Activated CD8-positive, alpha-beta memory T cell treated with anti-CD3 and anti-CD28 coated beads, Interleukin-2, amount 10 ng/mL, durations not matched to agents 7 days and 5 days (primary cell): Measurements from ENCODE around the gene PAPLN. TPM values are rescaled to one million over a fixed set of nuclear protein-coding genes. Genes with fewer than 3 reads are reported as not detected.
A peak's percentile ranks its signal among the peaks of the same experiment; 100 is the strongest.

Experiments used
- ATAC-seq: fragments of 150-1000 bp; cut with Tn5 transposase; one replicate; pipeline ENCODE4 v1.10.0; 2021; ENCODE audit warnings: moderate library complexity
- CTCF ChIA-PET: fragments of 350-600 bp; sonication (Branson Sonifier 250); formaldehyde crosslinking; loops from one replicate; lab custom pipeline; 2021; ENCODE audit warnings: antibody characterized with exemption; lab: Charles Lee
- DNase-seq: peaks from one replicate; pipeline ENCODE4 v3.0.0-alpha.2; 2020
- H3K27ac Mint-ChIP-seq: one replicate; pipeline ENCODE4 v1.8.0; 2021; ENCODE audit warnings: mild to moderate bottlenecking, mixed read lengths
- H3K27me3 Mint-ChIP-seq: one replicate; pipeline ENCODE4 v1.8.0; 2021; ENCODE audit warnings: mixed read lengths
- H3K36me3 Mint-ChIP-seq: one replicate; pipeline ENCODE4 v1.8.0; 2021; ENCODE audit warnings: mild to moderate bottlenecking, mixed read lengths
- H3K4me1 Mint-ChIP-seq: one replicate; pipeline ENCODE4 v1.8.0; 2021; ENCODE audit warnings: mixed read lengths
- H3K4me3 Mint-ChIP-seq: one replicate; pipeline ENCODE4 v1.8.0; 2021; ENCODE audit warnings: mild to moderate bottlenecking, moderate library complexity, mixed read lengths
- H3K9me3 Mint-ChIP-seq: one replicate; pipeline ENCODE4 v1.8.0; 2022; ENCODE audit warnings: low read depth, mixed read lengths
- total RNA-seq, 2 experiments: library from RNA; stranded (reverse); gene quantifications; one replicate each; pipeline ENCODE4 v1.2.3, GENCODE V29; 2021

PAPLN gene
- total RNA-seq, 2 experiments from 2014 or later = 0.73 to 1.8 TPM

GRCh38 chr14:73243341-73243740, 6.0 kb downstream of the PAPLN start:
- Mint-ChIP-seq H3K36me3 (no peaks in the 10 kb centered on the region), H3K4me1 (peaks cover 42% of the 10 kb centered on the region), H3K9me3 (no peaks in the 10 kb centered on the region), H3K4me3 (no peak overlapping the region), H3K27me3 (peaks cover 53% of the 10 kb centered on the region), H3K27ac (no peak overlapping the region)
- no peak for ATAC-seq
- DNase-seq = no peak
- CTCF ChIA-PET = no interaction called here

- Mint-ChIP-seq H3K27me3 (peaks cover 48% of the 10 kb centered on the region), H3K27ac (no peak overlapping the region), H3K4me1 (peaks cover 43% of the 10 kb centered on the region), H3K4me3 (no peak overlapping the region), H3K36me3 (no peaks in the 10 kb centered on the region), H3K9me3 (no peaks in the 10 kb centered on the region)
- no peak for DNase-seq
- CTCF ChIA-PET = no interaction called here
- ATAC-seq = no peak
These were observed 6.4 kb downstream of the PAPLN start for GRCh38 chr14:73243748-73244147.

- Mint-ChIP-seq H3K4me3 (peak overlapping the region; percentile 41), H3K4me1 (peaks cover 44% of the 10 kb centered on the region), H3K36me3 (no peaks in the 10 kb centered on the region), H3K9me3 (no peaks in the 10 kb centered on the region), H3K27ac (no peak overlapping the region), H3K27me3 (peaks cover 41% of the 10 kb centered on the region)
- CTCF ChIA-PET = interaction anchor here (0.6 to 0.9 kb wide), 3 partner anchors 13 to 79 kb away, joined by 3 to 4 read pairs (median 3); no protein-coding TSS in a partner anchor
- no peak for ATAC-seq
- no peak for DNase-seq
These were observed 7.4 kb downstream of the PAPLN start for GRCh38 chr14:73244541-73245290.

GRCh38 chr14:73245480-73246325, 8.4 kb downstream of the PAPLN start:
- DNase-seq (peak; percentile 71), ATAC-seq (peak; percentile 90)
- H3K27ac Mint-ChIP-seq = no peak overlapping the region
- H3K9me3 Mint-ChIP-seq = no peaks in the 10 kb centered on the region
- H3K4me3 Mint-ChIP-seq = peak overlapping the region; percentile 58
- H3K36me3 Mint-ChIP-seq = no peaks in the 10 kb centered on the region
- CTCF ChIA-PET = interaction anchor here (0.8 to 1.2 kb wide), 4 partner anchors 11 to 78 kb away, joined by 3 read pairs; no protein-coding TSS in a partner anchor
- peaks cover 44% of the 10 kb centered on the region for H3K4me1 Mint-ChIP-seq
- H3K27me3 Mint-ChIP-seq = peaks cover 34% of the 10 kb centered on the region

GRCh38 chr14:73246387-73247150, 9.3 kb downstream of the PAPLN start:
- H3K27me3 Mint-ChIP-seq = peaks cover 26% of the 10 kb centered on the region
- no peak overlapping the region for H3K27ac Mint-ChIP-seq
- no peaks in the 10 kb centered on the region for H3K36me3 Mint-ChIP-seq
- H3K4me3 Mint-ChIP-seq = peak overlapping the region; percentile 58
- no peak for DNase-seq
- H3K9me3 Mint-ChIP-seq = no peaks in the 10 kb centered on the region
- CTCF ChIA-PET = interaction anchor here (0.7 to 1.2 kb wide), 3 partner anchors 10 to 322 kb away, joined by 3 to 4 read pairs (median 3); no protein-coding TSS in a partner anchor
- ATAC-seq = no peak
- peaks cover 44% of the 10 kb centered on the region for H3K4me1 Mint-ChIP-seq

- Mint-ChIP-seq H3K27me3 (peaks cover 19% of the 10 kb centered on the region), H3K9me3 (no peaks in the 10 kb centered on the region), H3K4me3 (peak overlapping the region; percentile 12), H3K27ac (peak overlapping the region; percentile 45), H3K4me1 (peaks cover 35% of the 10 kb centered on the region), H3K36me3 (no peaks in the 10 kb centered on the region)
- CTCF ChIA-PET = interaction anchor here (1.0 kb wide), 1 partner anchor 10 kb away, joined by 3 read pairs; no protein-coding TSS in a partner anchor
- ATAC-seq (peak; percentile 26), DNase-seq (peak; percentile 65)
These were observed 11.0 kb downstream of the PAPLN start for GRCh38 chr14:73248108-73248868.

- H3K27me3 Mint-ChIP-seq = peaks cover 12% of the 10 kb centered on the region
- DNase-seq (no peak), ATAC-seq (no peak)
- no peak overlapping the region for H3K4me3 Mint-ChIP-seq
- H3K36me3 Mint-ChIP-seq = no peaks in the 10 kb centered on the region
- no peak overlapping the region for H3K27ac Mint-ChIP-seq
- H3K4me1 Mint-ChIP-seq = peaks cover 29% of the 10 kb centered on the region
- CTCF ChIA-PET = interaction anchor here (1.0 kb wide), 1 partner anchor 11 kb away, joined by 3 read pairs; no protein-coding TSS in a partner anchor
- no peaks in the 10 kb centered on the region for H3K9me3 Mint-ChIP-seq
These were observed 11.8 kb downstream of the PAPLN start for GRCh38 chr14:73249108-73249507.

- ATAC-seq = no peak
- CTCF ChIA-PET = no interaction called here
These were observed 12.4 kb downstream of the PAPLN start for GRCh38 chr14:73249564-73250316.

GRCh38 chr14:73250317-73250713, 13.0 kb downstream of the PAPLN start:
- no peak overlapping the region for H3K4me3 Mint-ChIP-seq
- H3K4me1 Mint-ChIP-seq = peaks cover 29% of the 10 kb centered on the region
- CTCF ChIA-PET = no interaction called here
- H3K36me3 Mint-ChIP-seq = no peaks in the 10 kb centered on the region
- no peak overlapping the region for H3K27ac Mint-ChIP-seq
- H3K9me3 Mint-ChIP-seq = no peaks in the 10 kb centered on the region
- DNase-seq = no peak
- peaks cover 2% of the 10 kb centered on the region for H3K27me3 Mint-ChIP-seq
- no peak for ATAC-seq

More at GRCh38 chr14:73249564-73250316, 12.4 kb downstream of the PAPLN start:
- peaks cover 7% of the 10 kb centered on the region for H3K27me3 Mint-ChIP-seq
- H3K4me1 Mint-ChIP-seq = peaks cover 29% of the 10 kb centered on the region
- no peaks in the 10 kb centered on the region for H3K36me3 Mint-ChIP-seq
- H3K27ac Mint-ChIP-seq = no peak overlapping the region
- DNase-seq = no peak
- no peaks in the 10 kb centered on the region for H3K9me3 Mint-ChIP-seq
- no peak overlapping the region for H3K4me3 Mint-ChIP-seq

- DNase-seq (no peak), ATAC-seq (no peak)
- H3K4me3 Mint-ChIP-seq = no peak overlapping the region
- peaks cover 2% of the 10 kb centered on the region for H3K27me3 Mint-ChIP-seq
- H3K4me1 Mint-ChIP-seq = peaks cover 31% of the 10 kb centered on the region
- H3K9me3 Mint-ChIP-seq = no peaks in the 10 kb centered on the region
- CTCF ChIA-PET = no interaction called here
- no peak overlapping the region for H3K27ac Mint-ChIP-seq
- no peaks in the 10 kb centered on the region for H3K36me3 Mint-ChIP-seq
These were observed 13.6 kb downstream of the PAPLN start for GRCh38 chr14:73250781-73251500.

GRCh38 chr14:73251516-73252215, 14.4 kb downstream of the PAPLN start:
- H3K36me3 Mint-ChIP-seq = no peaks in the 10 kb centered on the region
- CTCF ChIA-PET = no interaction called here
- DNase-seq = no peak
- H3K4me1 Mint-ChIP-seq = peaks cover 28% of the 10 kb centered on the region
- peaks cover 2% of the 10 kb centered on the region for H3K27me3 Mint-ChIP-seq
- no peak overlapping the region for H3K4me3 Mint-ChIP-seq
- no peak for ATAC-seq
- H3K9me3 Mint-ChIP-seq = no peaks in the 10 kb centered on the region
- H3K27ac Mint-ChIP-seq = no peak overlapping the region
